Forelimb muscle (tissue), 1 donor: ENCODE measurements around the gene SLC35E2B. TPM values are rescaled to one million over a fixed set of nuclear protein-coding genes. Genes with fewer than 3 reads are reported as not detected.
A peak's percentile ranks its signal among the peaks of the same experiment; 100 is the strongest.
"Not testable (repeated sequence)": the region's sequence is repeated elsewhere in the genome, so short reads cannot be mapped to it uniquely, and the experiment has no call there.

ENCODE experiments used
- DNase-seq: peaks from one replicate; pipeline ENCODE4 v3.0.0-alpha.2; 2013; ENCODE audit warnings: low read depth
- polyA plus RNA-seq: library from polyadenylated mRNA; unstranded; fragments of 120-200 nt; gene quantifications from one replicate; pipeline ENCODE4 v1.2.1, GENCODE V29; 2013; ENCODE audit not compliant: insufficient read length

SLC35E2B gene
- polyA plus RNA-seq, 1 donor = 47.2 TPM

DNA sequence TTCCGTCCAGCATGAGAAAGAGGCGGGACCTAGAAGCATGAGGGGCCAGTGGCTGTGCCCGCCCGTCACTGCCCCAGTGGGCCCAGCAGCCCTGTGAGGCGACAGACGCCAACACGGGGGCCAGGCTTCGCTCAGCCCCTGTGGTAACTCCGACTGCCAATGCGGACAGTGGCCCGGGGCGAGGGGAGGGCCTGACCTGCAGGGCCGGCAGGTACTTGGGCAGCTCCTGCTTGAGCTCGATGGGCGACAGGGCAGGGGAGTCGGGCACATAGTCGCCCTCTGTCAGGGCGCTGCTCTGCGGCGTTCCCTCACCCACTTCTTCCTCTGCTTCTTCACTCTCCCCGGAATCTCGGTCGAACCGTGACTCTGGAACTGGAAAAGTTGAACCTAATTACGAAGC lies 52.5 kb downstream of the SLC35E2B start:
- not testable (repeated sequence) for DNase-seq

GRCh38 chr1:1639368-1639767 lies 53.2 kb downstream of the SLC35E2B start:
- not testable (repeated sequence) for DNase-seq

DNA sequence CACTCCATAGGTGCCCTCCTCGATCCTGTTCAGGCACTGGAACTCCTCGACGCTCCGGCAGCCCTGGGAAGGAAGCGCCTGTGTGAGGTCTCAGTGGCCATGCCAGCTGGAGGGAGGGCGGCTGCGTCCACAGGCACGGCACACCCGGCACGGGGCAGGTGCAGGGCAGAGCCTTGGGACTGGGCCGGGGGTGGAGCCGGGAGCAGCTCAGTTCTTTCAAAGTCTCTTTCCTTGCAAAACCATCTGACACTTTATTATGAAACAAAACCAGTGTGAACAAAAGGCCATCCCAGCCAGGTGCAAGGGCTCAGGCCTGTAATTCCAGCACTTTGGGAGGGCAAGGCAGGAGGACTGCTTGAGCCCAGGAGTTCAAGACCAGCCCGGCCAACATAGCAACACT lies 54.1 kb downstream of the SLC35E2B start:
- not testable (repeated sequence) for DNase-seq

DNA sequence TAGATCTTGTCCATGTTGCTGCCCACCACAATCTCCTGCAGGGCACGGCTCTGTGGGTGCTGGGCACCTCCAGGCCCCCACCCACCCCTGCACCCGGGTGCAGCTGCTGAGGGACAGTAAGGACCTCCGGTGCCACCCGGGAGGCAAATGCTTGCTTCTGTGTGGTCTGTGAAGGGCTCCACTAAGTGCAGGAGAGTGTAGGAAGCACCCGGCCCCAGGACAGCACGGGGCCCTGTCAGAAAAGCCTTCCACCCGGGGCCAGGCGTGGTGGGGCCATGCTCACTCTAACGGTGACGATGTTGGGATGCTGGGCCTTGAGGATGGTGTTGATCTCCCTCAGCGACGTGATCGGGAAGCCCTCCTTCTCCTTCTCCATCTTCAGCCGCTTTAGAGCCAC lies 55.1 kb downstream of the SLC35E2B start:
- DNase-seq = not testable (repeated sequence)

DNA sequence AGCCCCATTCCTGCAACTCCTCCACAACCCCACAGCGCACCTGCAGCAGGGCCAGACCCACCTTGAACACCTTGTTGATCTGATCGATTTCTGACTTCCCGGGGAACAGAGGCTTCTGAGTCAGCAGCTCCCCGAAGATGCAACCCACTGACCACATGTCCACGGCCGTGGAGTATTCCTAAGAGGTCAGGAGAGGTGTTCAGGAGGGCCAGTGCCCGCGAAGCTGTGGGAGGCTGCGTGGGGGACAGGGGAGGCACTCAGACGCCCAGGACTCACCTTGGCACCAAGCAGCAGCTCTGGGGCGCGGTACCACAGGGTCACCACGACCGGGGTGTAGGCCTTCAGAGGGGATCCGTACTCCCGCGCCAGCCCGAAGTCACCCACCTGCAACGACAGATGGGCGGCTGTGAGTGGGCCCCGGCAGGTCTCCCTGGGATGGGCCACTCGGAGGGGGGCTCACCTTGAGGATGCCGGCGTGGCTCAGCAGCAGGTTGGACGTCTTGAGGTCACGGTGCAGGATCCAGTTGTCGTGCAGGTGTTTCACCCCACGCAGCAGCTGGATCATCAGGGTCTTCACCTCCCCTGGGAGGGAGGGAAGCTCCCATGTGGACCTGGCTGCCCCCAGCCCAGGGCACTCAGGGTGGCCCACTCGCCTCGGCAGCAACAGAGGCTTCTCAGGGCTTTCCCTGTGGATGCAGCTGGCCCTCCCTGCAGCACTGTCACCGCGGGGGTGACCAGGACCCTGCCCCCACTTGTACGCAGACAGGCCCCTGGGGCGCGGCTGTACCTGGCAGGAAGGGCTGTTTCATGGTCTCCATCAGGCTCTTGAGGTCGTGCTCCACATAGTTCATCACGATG lies 55.7 kb downstream of the SLC35E2B start:
- DNase-seq = not testable (repeated sequence)

DNA sequence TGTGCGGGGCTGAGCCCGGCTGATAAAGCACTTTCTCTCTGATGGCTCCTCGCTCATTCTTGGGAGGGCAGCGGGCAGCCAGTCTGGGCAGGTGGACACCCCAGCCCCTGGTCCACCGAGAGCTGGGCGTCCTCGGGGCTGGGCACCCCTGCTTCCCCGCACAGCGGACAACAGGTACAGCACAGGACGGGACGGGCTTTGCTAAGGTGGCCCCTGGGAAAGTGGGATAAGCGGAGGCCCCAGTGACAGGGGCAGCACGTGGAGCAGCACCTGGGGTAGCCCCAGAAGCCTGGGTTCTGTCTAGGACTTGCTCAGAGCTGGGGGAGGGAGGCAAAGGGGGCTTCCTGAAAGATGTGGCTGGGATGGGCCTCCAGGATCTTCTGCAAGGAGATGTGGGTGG lies 58.0 kb downstream of the SLC35E2B start:
- DNase-seq = not testable (repeated sequence)

GRCh38 chr1:1633409-1633808 lies 59.2 kb downstream of the SLC35E2B start:
- DNase-seq = not testable (repeated sequence)

GRCh38 chr1:1631782-1632420 lies 60.7 kb downstream of the SLC35E2B start, which contains the start of gene MMP23B:
Gene MMP23B (plus strand): TSS chr1:1632173. CDS start chr1:1632219, 46 bp downstream.
- no peak for DNase-seq

- DNase-seq = no peak
These were observed 61.4 kb downstream of the SLC35E2B start for GRCh38 chr1:1630965-1631781.

GRCh38 chr1:1630191-1630964 lies 62.2 kb downstream of the SLC35E2B start:
- DNase-seq = peak; percentile 73

DNA sequence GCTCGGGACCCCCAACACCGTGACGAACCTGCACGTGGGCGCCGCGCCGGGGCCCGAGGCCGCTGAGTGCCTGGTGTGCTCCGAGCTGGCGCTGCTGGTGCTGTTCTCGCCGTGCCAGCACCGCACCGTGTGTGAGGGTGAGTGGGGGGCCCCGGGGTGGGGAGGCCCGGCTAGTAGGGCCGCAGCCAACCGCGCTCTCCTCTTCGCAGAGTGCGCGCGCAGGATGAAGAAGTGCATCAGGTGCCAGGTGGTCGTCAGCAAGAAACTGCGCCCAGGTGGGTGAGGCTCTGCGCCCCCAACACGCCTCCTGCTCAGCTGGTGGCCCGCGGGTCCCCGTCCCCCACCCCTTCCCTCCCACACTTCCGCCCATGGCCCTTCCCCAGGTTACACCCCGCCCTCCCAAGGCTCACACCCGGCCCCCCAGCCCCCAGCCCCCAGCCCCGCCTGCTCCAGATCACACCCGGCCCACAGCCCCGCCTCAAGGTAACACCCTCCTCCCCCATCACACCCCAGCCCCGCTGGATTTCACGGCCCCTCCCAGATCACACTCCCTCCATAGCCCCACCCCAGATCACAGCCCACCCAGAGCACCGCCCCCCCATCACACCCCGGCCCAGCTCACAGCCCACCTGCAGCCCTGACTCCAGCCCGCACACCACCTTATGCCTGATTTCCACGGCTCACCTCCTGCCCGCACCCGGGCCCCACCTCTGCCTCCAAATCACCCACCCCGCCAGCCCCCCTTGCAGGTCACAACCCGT lies 63.0 kb downstream of the SLC35E2B start:
- no peak for DNase-seq

DNA sequence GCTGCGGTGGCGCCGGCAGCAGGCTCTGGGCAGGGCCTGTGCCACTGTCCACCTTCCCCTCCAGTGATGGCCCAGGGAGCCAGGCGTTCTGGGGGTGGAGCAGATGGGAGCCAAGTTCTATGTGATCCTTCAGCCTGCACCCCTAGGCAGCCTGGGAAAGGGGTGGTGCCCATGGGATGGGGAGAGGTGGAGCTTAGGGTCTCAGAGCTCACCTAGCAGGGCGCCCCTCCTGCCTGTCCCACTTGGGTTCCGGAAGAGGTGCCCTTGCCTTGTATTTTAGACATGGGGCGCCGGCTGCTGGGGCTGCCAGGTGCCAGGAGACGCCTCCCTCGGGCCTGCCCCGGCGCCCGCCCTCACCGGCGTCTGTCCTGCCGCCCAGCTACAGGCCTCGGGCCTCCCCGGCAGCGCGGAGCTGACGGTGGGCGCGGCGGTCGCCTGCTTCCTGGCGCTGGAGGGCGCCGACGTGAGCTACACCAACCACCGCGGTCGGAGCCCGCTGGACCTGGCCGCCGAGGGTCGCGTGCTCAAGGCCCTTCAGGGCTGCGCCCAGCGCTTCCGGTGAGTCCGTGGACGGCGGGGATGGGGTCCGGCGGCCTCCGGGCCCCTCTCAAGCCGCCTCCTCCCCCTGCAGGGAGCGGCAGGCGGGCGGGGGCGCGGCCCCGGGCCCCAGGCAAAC lies 63.7 kb downstream of the SLC35E2B start:
- no peak for DNase-seq

- DNase-seq = no peak
These were observed 64.5 kb downstream of the SLC35E2B start for GRCh38 chr1:1627829-1628753.

GRCh38 chr1:1627261-1627828 lies 65.2 kb downstream of the SLC35E2B start:
- DNase-seq = no peak

DNA sequence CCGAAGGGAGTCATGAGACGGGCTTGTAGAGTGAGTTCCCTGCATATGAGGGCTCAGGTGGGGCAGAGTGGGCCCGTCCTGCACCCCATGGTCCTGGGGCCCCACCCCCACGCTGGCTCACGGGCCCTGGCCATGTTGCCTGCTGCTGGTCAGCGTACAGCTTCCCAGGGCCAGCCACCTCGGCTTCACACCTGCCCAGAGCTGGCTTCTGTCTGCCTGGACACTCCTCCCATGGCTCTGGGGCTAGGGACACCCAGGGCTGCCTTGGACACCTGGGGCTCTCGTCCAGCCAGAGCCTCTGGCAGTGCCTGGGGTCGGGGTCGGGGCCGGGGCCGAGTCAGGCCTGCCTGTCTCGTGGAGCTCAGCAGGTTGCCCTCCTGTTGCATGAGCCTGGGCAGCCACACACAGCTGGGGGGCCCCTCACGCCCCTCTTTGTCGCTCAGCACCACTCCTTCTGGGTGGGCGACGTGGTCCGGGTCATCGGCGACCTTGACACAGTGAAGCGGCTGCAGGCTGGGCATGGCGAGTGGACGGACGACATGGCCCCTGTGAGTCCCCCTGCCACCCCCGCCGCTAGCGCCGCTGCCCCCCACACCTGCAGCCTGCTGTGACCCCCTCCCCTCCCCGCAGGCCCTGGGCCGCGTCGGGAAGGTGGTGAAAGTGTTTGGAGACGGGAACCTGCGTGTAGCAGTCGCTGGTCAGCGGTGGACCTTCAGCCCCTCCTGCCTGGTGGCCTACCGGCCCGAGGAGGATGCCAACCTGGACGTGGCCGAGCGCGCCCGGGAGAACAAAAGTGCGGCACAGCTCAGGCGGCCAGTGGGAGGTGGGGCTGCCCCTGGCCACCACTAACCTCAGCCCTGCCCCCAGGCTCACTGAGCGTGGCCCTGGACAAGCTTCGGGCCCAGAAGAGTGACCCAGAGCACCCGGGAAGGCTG lies 66.1 kb downstream of the SLC35E2B start:
- no peak for DNase-seq

- no peak for DNase-seq
These were observed 66.8 kb downstream of the SLC35E2B start for GRCh38 chr1:1625824-1626206.

DNA sequence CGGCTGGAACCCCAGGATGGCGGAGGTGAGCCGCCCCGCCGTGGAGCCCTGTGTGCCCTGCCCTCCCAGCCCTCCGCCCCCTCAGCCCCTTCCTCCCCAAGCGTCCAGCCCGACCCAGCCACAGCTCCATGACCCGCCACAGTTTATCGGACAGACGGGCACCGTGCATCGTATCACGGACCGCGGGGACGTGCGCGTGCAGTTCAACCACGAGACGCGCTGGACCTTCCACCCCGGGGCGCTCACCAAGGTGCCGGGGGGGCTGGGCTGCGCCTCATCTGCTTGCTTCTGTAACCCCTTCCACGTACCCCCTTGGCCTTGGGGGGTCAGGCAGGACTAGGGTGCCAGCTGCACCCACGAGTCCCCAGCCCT lies 67.2 kb downstream of the SLC35E2B start:
- DNase-seq = no peak
